Lower lobe of right lung (tissue), 2 donors: ENCODE results near the gene OLIG3. TPM values are rescaled to one million over a fixed set of nuclear protein-coding genes. Genes with fewer than 3 reads are reported as not detected.

ENCODE experiments used
- ATAC-seq, 2 donors: fragments of 200-7000 bp; cut with Tn5 transposase; one replicate each; pipeline ENCODE4 v1.9.1; 2020 to 2022; ENCODE audit warnings: mild to moderate bottlenecking in 2 of 2, moderate library complexity in 2 of 2
- DNase-seq: peaks from one replicate; pipeline ENCODE4 v3.0.0-alpha.2; 2020
- H3K27ac ChIP-seq: fragments of 200-600 bp; one replicate; pipeline ENCODE4 v1.8.0; 2022
- H3K27me3 ChIP-seq: fragments of 200-600 bp; one replicate; pipeline ENCODE4 v1.8.0; 2022; ENCODE audit warnings: low read depth
- H3K36me3 ChIP-seq: fragments of 200-600 bp; one replicate; pipeline ENCODE4 v1.8.0; 2022; ENCODE audit warnings: mild to moderate bottlenecking
- H3K4me1 ChIP-seq: fragments of 200-600 bp; one replicate; pipeline ENCODE4 v1.8.0; 2022
- H3K4me3 ChIP-seq: fragments of 200-600 bp; one replicate; pipeline ENCODE4 v1.8.0; 2022; ENCODE audit warnings: mild to moderate bottlenecking
- H3K9me3 ChIP-seq: fragments of 200-600 bp; one replicate; pipeline ENCODE4 v1.8.0; 2022
- intact Hi-C: fragments of 100-400 bp; cut with DNase I; formaldehyde crosslinking; loops from one replicate; pipeline ENCODE4 v1.11.0; 2022
- total RNA-seq: library from RNA; stranded (reverse); fragmentation: NEBNext Ultra II Directional; extraction: Animal tissue kit (Norgen Biotek cat#: 25700); gene quantifications from one replicate; pipeline ENCODE4 v1.2.1, GENCODE V29; 2021
- TF ChIP-seq, protein P1 (sequence below): fragments of 200-600 bp; IDR thresholded peaks from one replicate; pipeline ENCODE4 v1.8.0; 2022; ENCODE audit warnings: antibody characterized with exemption, mild to moderate bottlenecking
- donor health status: DM: no; HTN: yes; CAD: no; lungs with severe emphysema.

The OLIG3 gene
- total RNA-seq, 1 donor from 2014 or later: not detected

DNA sequence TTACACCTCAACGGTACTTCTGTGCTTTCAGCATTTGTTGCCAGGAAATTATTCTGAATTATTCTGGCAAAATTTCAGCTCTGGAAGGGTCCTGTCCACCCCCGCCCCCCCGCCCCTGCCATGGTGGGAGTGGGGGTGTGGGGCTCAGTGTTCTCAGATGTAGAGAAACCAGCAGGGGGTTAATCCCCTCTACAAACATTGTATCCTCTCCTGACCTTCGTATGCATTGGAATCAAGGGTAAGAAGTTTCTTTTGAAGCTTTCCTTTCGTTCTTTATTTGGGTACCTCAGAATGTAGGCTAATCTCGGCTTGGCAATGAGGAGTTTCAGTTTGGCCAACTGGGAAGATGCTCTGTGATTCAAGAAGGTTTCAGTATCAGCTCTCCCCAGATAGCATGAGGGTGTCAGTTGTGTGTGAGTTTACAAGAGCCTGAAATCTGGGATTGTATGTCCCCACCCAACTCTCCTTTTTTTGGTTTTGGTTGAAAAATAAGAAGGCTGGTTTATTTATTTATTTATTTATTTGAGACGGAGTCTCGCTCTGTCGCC, 25.5 kb upstream of the OLIG3 start:
- intact Hi-C loops: no loop called here
- ATAC-seq (no peak), DNase-seq (no peak)
- TF ChIP-seq, protein P1, sequence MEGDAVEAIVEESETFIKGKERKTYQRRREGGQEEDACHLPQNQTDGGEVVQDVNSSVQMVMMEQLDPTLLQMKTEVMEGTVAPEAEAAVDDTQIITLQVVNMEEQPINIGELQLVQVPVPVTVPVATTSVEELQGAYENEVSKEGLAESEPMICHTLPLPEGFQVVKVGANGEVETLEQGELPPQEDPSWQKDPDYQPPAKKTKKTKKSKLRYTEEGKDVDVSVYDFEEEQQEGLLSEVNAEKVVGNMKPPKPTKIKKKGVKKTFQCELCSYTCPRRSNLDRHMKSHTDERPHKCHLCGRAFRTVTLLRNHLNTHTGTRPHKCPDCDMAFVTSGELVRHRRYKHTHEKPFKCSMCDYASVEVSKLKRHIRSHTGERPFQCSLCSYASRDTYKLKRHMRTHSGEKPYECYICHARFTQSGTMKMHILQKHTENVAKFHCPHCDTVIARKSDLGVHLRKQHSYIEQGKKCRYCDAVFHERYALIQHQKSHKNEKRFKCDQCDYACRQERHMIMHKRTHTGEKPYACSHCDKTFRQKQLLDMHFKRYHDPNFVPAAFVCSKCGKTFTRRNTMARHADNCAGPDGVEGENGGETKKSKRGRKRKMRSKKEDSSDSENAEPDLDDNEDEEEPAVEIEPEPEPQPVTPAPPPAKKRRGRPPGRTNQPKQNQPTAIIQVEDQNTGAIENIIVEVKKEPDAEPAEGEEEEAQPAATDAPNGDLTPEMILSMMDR: no peak
- Histone ChIP-seq H3K4me1 (no peaks in the 10 kb centered on the region), H3K4me3 (no peak overlapping the region), H3K36me3 (no peaks in the 10 kb centered on the region), H3K9me3 (no peaks in the 10 kb centered on the region), H3K27me3 (peaks cover 48% of the 10 kb centered on the region), H3K27ac (no peak overlapping the region)

DNA sequence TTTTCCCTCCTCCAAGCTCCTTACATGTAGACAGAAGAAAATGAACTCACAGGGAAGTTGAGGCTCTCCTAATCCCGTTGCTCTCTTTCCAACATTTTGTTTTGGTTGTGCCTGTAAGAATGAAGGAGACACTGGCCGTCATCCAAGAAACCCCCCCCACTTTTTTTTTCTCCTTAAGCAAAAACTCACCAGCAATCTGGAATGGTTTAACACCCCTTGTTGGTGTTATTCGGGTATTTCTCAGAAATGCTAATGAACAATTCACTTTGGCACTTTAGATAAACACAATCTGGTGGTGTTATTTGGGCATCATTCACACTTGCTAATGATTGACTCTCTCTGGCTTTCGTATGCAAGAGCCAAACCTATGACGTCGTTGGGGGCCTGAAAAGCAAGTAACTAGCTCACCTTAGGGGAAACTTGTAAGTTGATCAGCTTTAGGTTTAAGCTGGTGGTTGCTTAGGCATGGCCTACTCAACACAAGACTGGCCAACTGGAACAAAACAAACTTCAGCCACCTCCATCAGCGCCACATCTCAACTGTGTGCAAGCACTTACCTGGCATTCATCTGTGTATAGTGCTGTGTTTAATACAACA, 24.3 kb upstream of the OLIG3 start:
- Histone ChIP-seq H3K4me3 (no peak overlapping the region), H3K27me3 (peaks cover 59% of the 10 kb centered on the region), H3K9me3 (no peaks in the 10 kb centered on the region), H3K4me1 (no peaks in the 10 kb centered on the region), H3K36me3 (no peaks in the 10 kb centered on the region), H3K27ac (no peak overlapping the region)
- intact Hi-C loops: no loop called here
- TF ChIP-seq, protein P1: no peak
- DNase-seq: no peak
- no peak for ATAC-seq

DNA sequence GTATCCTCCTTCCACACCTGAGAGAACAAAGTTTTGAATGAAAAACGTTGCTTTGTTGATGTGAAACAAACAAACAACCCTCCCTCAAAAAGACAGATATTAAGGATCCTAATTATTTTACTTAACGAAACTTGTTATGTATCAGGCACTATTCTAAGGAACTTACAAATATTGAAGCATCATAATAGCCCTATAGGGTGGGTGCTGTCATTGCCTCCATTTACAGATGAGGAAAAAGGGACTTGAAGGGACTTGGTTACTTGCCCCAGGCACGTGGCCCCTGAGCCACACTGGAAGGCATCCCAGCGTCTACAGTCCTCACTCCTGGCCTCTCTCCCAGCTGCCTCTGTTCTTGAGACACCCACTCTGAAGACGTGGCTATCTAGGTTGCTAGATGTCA, 20.2 kb upstream of the OLIG3 start:
- H3K9me3 ChIP-seq: peaks cover 8% of the 10 kb centered on the region
- no peak overlapping the region for H3K4me3 ChIP-seq
- ATAC-seq (no peak), DNase-seq (no peak)
- H3K36me3 ChIP-seq: no peaks in the 10 kb centered on the region
- H3K27me3 ChIP-seq: peaks cover 73% of the 10 kb centered on the region
- no peaks in the 10 kb centered on the region for H3K4me1 ChIP-seq
- TF ChIP-seq, protein P1: no peak
- intact Hi-C loops: no loop called here
- no peak overlapping the region for H3K27ac ChIP-seq

DNA sequence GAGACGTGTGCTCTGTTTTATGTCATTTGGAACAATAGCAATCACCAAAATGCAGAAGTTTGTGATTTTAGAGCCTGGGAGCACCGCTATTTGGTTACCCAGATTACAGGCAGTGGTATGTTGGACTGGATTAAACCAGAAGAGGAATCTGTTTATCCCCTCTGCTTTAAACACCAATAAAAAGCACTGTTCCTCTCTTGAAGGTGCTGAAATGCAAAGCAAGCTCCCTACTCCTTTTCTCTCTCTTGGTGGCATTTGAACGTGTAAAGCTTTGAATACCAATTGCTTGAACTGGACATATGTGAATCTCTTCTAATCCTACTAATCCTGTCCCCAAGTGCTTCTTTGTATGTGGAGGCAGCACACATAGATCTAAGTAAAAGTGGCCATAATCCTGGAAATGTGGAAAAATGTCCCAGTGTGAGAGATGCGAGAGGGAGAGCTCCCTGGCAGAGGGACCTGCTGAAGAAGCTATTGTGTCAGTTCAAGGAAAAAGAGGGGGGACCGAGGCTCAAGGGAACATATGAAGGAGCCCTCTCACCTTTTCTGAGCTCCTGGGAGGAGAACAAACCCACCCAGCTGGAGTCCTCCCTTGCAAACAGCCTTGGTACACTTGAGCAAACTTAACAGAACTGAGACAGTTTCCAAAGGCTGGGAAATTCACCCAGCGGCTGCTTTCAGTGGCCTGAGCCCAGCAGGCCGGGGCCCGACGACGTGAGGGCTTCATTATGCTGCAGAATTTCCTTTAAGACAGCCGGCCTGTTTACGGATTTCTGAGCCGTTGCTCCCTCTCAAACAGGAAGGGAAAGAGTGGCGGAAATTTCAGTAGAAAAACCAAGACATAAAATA, 18.8 kb upstream of the OLIG3 start:
- intact Hi-C loops: no loop called here
- Histone ChIP-seq H3K27me3 (peaks cover 63% of the 10 kb centered on the region), H3K36me3 (no peaks in the 10 kb centered on the region), H3K9me3 (peaks cover 8% of the 10 kb centered on the region), H3K4me3 (no peak overlapping the region), H3K4me1 (no peaks in the 10 kb centered on the region), H3K27ac (no peak overlapping the region)
- DNase-seq: no peak
- TF ChIP-seq, protein P1: no peak
- no peak for ATAC-seq

DNA sequence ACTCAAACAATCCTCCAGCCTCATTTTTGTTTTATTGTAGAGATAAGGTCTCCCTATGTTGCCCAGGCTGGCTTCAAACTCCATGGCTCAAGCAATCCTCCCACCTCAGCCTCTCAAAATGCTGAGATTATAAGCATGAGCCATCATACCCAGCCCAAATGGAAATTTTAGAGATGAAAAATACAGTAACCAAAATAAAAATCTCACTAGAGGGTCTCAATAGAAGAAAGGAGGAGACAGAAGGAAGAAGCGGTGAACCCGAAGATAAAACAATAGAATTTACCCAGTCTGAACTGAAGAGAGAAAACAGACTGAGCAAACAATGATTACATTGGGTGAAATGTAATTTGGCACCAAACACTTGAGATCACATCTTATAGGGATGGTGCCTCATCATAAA, 16.7 kb upstream of the OLIG3 start:
- Histone ChIP-seq H3K4me1 (no peaks in the 10 kb centered on the region), H3K27ac (no peak overlapping the region), H3K36me3 (no peaks in the 10 kb centered on the region), H3K9me3 (peaks cover 8% of the 10 kb centered on the region), H3K27me3 (peaks cover 62% of the 10 kb centered on the region), H3K4me3 (no peak overlapping the region)
- TF ChIP-seq, protein P1: no peak
- ATAC-seq (no peak), DNase-seq (no peak)
- intact Hi-C loops: no loop called here
